NCI-H1436 (cell line): ENCODE results near the gene SMOC2.
"Not testable (repeated sequence)": the region's sequence is repeated elsewhere in the genome, so short reads cannot be mapped to it uniquely, and the experiment has no call there.

Source experiments
- DNase-seq: peaks from one replicate; lab custom pipeline; 2025; lab: John Stamatoyannopoulos, UW

The SMOC2 gene

DNA sequence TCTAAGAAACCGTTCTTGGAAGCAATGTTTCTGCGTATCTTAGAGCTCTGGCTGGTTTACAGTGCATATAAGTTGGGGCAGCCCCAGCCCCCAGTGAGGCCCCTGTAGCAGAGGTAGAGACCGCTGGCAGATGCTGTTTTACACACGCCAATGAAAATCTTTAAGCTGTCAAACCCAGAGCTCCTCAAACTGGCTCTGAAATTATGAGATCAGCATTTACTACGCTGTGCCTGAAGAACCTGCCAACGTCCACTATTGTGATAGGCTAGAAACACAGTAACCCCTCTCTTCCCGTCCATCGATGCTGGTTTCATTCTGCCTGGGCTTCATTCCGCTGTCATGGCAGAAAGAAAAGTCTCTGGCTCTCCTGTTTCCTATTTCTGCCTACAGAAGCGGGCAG is 160.6 kb downstream of the SMOC2 start:
- no peak for DNase-seq

GRCh38 chr6:168602576-168602975 is 161.6 kb downstream of the SMOC2 start:
- DNase-seq = no peak

DNA sequence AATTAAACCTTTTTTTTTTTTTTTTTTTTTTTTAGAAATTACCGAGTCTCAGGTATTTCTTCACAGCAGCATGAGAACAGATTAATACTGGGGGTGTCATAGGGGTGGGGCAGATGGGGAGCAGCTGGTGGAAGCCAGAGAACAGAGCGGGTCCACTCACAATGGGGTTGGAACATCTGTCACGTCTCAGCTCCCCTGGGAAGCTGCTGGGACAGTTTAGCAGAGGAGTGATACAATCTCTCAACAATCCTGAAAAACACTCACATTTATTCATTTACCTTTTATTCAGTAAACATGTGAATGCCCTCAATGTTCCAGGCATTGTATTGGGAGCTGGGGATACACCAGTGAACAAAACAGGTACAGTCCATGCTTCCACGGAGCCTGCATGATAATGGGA is 162.2 kb downstream of the SMOC2 start:
- no peak for DNase-seq

GRCh38 chr6:168605964-168606363 is 165.0 kb downstream of the SMOC2 start:
- DNase-seq = no peak

- no peak for DNase-seq
These were observed 165.7 kb downstream of the SMOC2 start for GRCh38 chr6:168606722-168607121.

GRCh38 chr6:168607272-168608112 is 166.5 kb downstream of the SMOC2 start:
- peak; percentile 84 for DNase-seq

DNA sequence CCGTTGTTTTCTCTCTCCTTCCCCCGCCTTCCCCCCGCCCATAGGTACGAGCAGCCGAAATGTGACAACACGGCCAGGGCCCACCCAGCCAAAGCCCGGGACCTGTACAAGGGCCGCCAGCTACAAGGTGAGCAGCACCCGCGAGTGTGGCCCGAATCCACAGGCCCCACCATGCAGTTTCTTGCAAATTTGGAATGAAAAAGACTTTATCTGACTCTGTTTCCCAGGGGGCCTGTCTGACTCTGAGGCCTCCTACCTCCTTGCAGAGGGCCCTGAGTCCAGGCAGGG is 167.1 kb downstream of the SMOC2 start:
- no peak for DNase-seq

GRCh38 chr6:168609026-168609685 is 168.2 kb downstream of the SMOC2 start:
- DNase-seq = no peak

DNA sequence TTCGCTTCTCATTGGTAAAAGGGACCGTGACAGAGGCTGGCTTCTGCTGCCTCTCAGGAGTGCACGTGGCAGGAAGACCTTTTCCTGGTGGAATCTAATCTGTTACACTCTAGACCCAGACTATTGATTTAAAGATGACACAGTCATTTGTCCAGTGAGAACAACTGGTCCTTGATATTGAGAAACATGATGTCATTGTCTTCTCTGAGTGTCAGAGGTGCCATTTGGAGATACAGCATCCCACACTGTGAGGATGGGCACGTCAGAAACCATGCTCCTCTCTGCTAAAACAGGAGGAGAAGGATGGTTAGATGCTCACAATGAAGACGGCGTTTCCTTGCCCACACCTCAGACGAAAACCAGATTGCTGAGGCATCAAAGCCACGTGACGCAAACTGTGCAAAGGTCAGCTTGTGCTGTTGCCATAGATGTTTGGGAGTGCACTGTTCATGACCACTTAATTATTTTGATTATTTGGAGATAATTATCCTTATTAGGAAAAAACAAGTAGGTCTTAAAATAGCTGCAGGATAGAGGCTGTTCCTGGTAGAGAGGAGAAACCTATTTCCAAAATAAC is 169.0 kb downstream of the SMOC2 start:
- DNase-seq = no peak

GRCh38 chr6:168610966-168611365 is 170.0 kb downstream of the SMOC2 start:
- DNase-seq = not testable (repeated sequence)

DNA sequence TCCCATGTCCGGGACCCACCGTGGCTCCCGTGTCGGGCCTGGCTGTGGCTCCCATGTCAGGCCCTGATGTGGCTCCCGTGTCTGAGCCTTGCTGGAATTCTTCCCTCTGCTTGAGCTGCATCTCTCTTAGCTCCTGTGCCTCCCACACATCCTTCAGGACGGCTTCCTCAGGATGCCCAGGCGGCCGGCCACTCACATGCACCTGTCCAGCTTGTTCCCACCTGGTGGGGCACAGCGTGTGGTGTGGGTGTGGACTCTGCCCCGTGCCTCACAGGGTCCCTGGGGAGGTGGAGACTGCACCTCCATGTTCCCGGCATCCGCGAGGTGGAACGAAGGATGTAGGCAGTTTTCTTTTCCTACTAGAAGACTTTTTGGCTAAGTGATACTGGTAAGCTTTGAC is 170.7 kb downstream of the SMOC2 start:
- DNase-seq = no peak

- no peak for DNase-seq
These were observed 171.6 kb downstream of the SMOC2 start for GRCh38 chr6:168612586-168612985.

DNA sequence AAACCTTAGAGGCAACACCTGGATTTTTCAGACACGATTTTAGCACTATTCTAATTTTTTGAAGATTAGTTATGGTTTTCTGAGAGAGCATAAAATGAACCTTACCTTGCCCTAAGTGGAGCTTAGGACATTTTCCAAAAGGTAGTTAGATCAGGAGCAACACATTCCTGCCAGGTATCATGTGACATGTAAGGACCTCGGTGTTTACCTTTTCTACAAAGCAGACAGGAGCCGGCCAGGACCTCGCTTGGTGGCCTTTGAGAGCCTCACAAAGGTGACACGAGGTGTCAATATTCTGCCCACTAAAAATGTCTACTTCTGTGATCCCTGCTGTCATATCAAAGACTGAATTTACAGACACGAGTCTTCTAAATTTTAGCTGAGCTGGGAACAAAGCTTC is 174.9 kb downstream of the SMOC2 start:
- no peak for DNase-seq

DNA sequence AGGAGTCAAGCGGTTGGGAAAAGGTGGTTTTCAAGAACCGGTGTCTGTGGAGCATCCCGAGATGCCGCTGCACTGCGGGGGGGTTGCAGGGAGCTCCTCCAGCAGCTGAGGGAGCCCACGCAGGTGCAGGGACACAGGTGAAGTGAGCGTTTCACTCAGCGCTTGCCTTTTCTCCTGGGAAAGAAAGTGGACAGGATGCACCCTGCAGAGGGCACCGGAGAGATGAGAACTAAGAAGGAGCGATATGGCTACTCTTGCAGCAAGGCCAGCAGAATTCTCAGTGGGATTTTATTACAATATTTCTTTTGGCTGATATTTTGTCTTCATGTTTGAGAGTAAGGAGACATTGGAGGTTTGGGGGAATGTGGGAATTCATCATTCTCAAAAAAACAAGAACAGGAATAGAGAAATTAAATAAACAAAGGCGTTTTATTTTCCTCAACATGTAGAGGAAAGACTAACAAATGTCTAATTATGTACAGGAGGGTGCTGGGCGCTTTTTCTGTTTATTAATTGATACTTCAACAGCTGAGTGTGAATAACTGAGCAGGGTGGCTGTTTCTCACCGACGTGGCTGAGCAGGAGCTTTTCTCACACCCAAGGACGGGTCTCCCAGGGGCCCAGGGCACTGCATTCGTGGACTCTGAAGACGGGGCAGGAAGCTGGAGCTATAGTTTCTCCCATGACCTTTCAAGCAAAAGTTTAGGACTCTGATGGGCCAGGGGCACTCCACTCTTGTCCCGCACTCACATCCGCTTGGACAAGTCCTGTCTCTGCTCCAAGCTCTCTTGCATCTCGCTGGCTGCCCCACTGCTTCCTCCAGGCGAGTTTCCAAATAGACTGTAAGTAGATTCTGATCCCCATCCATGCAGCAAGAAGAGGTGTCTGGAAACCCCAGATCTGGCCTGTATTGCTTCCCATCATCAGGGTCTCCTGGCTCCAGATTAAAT is 176.1 kb downstream of the SMOC2 start:
- DNase-seq = no peak

DNA sequence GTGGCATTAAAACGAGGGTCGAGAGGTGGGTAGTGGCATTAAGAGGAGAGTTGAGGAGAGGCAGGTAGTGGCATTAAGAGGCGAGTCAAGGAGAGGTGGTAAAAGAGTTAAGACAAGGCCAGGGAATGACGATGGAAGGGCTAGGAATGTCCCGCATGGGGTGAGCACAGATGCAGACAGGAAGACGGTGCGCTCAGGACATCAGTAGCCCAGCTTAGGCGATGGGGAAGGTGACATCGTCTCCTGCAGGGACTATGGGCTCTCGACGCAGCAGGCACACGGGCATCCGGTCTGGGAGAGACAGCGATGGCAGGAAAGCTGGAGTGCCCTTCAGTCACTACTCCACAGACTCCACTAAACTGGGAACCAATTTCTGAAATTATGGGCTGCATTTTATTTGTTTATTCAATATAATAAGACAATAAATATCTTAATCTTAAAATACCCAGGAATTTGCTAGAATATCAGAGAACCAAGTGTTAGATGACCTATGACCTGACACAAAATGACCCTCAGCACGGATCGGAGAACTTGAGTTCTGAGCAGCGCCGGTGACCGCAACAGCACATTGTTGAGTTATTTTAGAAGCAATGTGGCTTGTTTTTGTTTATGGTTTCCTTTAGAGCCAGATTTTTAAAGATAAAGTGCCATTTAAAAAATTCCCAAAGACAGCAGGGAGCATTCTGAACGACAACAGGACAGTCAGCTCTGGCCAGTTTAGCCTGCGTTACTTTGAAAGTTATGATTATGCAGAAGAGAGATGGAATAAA is 177.7 kb downstream of the SMOC2 start:
- no peak for DNase-seq

DNA sequence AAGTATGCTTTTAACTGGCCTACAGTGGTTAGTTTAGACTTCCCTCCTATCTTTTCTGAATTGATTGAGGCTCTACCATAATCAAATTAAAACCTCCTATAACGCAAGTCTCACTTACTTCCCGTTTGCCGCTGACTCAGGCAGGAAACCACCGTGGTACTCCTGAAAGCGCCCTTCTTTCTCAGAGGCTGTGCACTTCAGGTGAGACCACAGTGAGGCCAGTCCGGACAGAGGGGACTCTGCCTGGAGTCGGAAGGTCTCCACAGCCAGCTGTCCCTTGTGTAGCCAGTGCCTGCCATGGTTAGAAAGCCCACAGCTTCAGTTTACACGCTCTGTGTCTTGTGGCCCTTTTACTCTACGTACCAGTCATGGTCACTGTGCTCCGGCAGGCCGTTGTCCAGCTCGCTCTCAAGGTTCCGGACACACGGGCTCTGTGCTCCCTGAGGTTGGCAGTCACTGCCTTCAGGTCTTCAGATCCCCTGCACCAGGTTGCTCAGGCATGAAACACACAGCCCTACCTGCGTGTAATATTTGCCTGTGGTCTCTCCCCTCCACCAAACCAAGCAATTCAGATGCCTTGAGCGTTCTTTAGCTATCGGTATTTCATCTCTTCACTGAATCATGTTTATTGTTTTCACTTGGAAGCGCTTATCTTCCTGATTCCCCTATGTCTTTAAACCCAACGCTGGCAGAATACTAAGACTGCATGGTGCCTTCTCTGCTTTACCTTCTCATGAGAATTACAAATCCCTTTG is 178.8 kb downstream of the SMOC2 start:
- DNase-seq = no peak

- DNase-seq = no peak
These were observed 179.6 kb downstream of the SMOC2 start for GRCh38 chr6:168620578-168620977.

DNA sequence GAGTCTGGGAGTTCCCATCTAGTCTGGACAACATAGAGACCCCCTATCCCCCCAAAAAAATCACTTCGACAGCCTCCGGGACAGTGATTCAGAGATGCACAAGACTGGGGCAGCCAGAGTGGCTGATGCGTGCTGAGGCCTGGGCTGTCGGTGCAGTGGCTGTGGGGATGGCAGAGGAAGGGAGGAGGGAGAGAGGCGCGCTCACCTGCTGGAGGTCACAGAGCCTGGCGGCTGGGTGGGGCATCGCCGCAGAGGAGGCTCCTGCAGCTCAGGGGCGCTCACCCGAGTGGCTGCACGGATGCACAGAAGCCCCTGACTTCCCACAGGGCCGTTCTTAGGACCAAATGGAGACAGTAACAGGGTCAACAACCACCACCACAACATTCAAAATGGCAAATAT is 182.8 kb downstream of the SMOC2 start:
- no peak for DNase-seq

GRCh38 chr6:168624540-168624939 is 183.6 kb downstream of the SMOC2 start:
- no peak for DNase-seq

DNA sequence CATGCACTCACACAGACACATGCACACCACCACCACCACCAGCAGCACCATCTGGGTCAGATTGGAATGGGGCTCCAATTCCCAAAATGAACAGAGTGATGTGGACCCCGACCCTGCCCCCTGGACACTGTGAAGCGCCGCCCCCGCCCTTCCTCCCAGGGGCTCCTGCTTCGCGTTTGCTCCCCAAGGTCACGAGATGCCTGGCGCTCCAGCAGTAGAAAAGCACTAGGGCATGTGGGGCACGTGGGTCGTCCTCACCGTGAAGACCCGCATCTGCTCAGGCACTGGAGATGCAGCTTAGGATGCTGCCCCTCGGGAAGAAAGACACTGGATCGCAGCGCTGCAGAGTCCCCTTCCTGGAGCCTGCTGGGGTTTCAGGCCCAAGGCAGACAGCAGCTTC is 184.0 kb downstream of the SMOC2 start:
- no peak for DNase-seq

DNA sequence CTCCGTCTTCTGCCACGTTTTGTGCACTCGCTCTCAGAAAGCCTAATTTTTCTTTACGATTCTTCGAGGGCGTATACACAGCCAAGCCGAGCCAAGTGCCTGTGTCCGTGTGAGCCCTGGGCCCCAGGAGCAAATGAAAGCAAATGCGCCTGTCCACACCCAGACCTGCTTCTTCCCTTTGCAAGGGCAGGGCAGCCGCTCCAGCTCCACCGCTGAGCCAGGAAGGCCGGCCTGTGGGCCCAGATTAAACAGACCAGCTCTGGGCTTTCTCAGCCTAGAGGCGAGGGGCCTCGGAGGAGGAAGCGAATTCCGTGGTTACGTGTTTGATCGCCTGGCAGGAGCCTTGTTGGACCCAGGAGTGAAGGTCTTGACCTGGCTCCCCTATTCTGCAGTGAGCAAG is 184.6 kb downstream of the SMOC2 start:
- DNase-seq = no peak
